Upper lobe of left lung (tissue), 4 donors: ENCODE results near the gene KLF6.

ENCODE experiments used
- CTCF ChIP-seq, 6 experiments: fragments of 450-650 bp in 4 of 6; fragments of 200-600 bp in 2 of 6; sonication (generic) in 2 of 6; IDR thresholded peaks; one replicate each; pipeline ENCODE4 v1.5.1; 2016 to 2019; ENCODE audit warnings: antibody characterized with exemption in 6 of 6
- EP300 ChIP-seq, 4 donors: sonication (generic); formaldehyde crosslinking; IDR thresholded peaks; one replicate each; pipeline ENCODE4 v1.5.1; 2017; ENCODE audit warnings: antibody characterized with exemption in 4 of 4, control low read depth in 2 of 4
- POLR2A ChIP-seq, 4 donors: fragments of 450-650 bp; IDR thresholded peaks; one replicate each; pipeline ENCODE4 v1.5.1; 2016 to 2017; ENCODE audit warnings: antibody characterized with exemption in 4 of 4, mild to moderate bottlenecking in 2 of 4
- POLR2AphosphoS5 ChIP-seq, 2 donors: sonication (generic); formaldehyde crosslinking; IDR thresholded peaks; one replicate each; pipeline ENCODE4 v1.5.1; 2017; ENCODE audit warnings: antibody characterized with exemption in 2 of 2

GRCh38 chr10:3763852-3764625, 21.0 kb downstream of the KLF6 start:
- TF ChIP-seq CTCF (IDR thresholded peaks at IDR 0.05) (no peak), POLR2A (IDR thresholded peaks at IDR 0.05) (no peak), EP300 (IDR thresholded peaks at IDR 0.05) (no peak), POLR2AphosphoS5 (IDR thresholded peaks at IDR 0.05) (no peak)
